Adrenal gland (tissue), 12 donors: ENCODE measurements around the gene SEMA5A. TPM values are rescaled to one million over a fixed set of nuclear protein-coding genes. Genes with fewer than 3 reads are reported as not detected.

Experiments
- DNase-seq, 7 donors: peaks; one replicate each; pipeline ENCODE4 v3.0.0-alpha.2; 2019 to 2020
- H3K27ac ChIP-seq, 5 donors: fragments of 200-600 bp; sonication (generic) in 4 of 5; 1 replicate in 3 of 5; 2 replicates in 2 of 5; pipeline versions ENCODE4 v1.5.1 to v1.8.0; 2016 to 2020; ENCODE audit warnings: mild to moderate bottlenecking in 1 of 5
- H3K27me3 ChIP-seq: fragments of 200-600 bp; 2 replicates; pipeline ENCODE4 v1.8.0; 2021
- H3K36me3 ChIP-seq, 2 donors: fragments of 200-600 bp; replicated peaks in 1 of 2; 1 replicate in 1 of 2; 2 replicates in 1 of 2; pipeline versions ENCODE4 v1.5.1 to v1.8.0; 2018 to 2022
- H3K4me1 ChIP-seq, 2 donors: fragments of 200-600 bp; replicated peaks in 1 of 2; 1 replicate in 1 of 2; 2 replicates in 1 of 2; pipeline versions ENCODE4 v1.5.1 to v1.8.0; 2018 to 2021
- H3K4me3 ChIP-seq, 4 donors: fragments of 200-600 bp; sonication (generic) in 3 of 4; one replicate each; pipeline ENCODE4 v1.5.1; 2016 to 2018
- H3K9me3 ChIP-seq, 3 donors: fragments of 200-600 bp; sonication (generic) in 1 of 3; replicated peaks in 1 of 3; 1 replicate in 2 of 3; 2 replicates in 1 of 3; pipeline versions ENCODE4 v1.5.1 to v1.8.0; 2016 to 2021
- CTCF ChIP-seq, 6 experiments: fragments of 450-650 bp in 4 of 6; fragments of 200-600 bp in 2 of 6; sonication (generic) in 1 of 6; IDR thresholded peaks; 1 replicate in 5 of 6; 2 replicates in 1 of 6; pipeline versions ENCODE4 v1.5.1 to v1.8.0; 2016 to 2021; ENCODE audit warnings: antibody characterized with exemption in 6 of 6, mild to moderate bottlenecking in 2 of 6, moderate library complexity in 1 of 6
- POLR2A ChIP-seq, 2 donors: fragments of 450-650 bp; IDR thresholded peaks; one replicate each; pipeline ENCODE4 v1.6.1; 2017; ENCODE audit warnings: antibody characterized with exemption in 2 of 2, mild to moderate bottlenecking in 2 of 2, moderate library complexity in 1 of 2
- WGBS, 4 donors: extraction: QIAGEN DNeasy Blood & Tissue Kit in 2 of 4; methylation state at CpG; one replicate each; pipeline versions ENCODE4 v1.1.5 to v1.1.7; 2013 to 2017; 5-methylcytosine and 5-hydroxymethylcytosine counted together
- intact Hi-C, 2 donors: fragments of 100-400 bp; cut with DNase I; formaldehyde crosslinking; loops; one replicate each; pipeline versions ENCODE4 v1.14.1 to v1.15.0; 2022 to 2023
- polyA plus RNA-seq, 3 donors: library from polyadenylated mRNA; stranded (reverse); fragments of 200-250 nt in 2 of 3; fragments of 350-450 nt in 1 of 3; fragmentation: Illumina TruSeq in 1 of 3; extraction: RNeasy Lipid Tissue Mini Kit (QIAGEN cat#74804) in 1 of 3; gene quantifications; one replicate each; pipeline ENCODE4 v1.2.3, GENCODE V29; 2013 to 2014
- total RNA-seq, 9 donors: library from RNA; depleted of rRNA in 4 of 9; stranded (reverse); fragments of >200 nt in 4 of 9; fragments of 120-200 nt in 1 of 9; fragmentation: NEBNext Ultra II Directional in 1 of 9; extraction: Animal tissue kit (Norgen Biotek cat#: 25700) in 1 of 9; gene quantifications; one replicate each; pipeline versions ENCODE4 v1.1.0 to v1.2.4, GENCODE V29; 2013 to 2023
- donor health status: healthy with polysubstance abuse.
- donor health status: Bipolar disorder and iron deficiency.
- donor health status: DM: yes; HTN: yes; CAD: no.
- donor health status: DM: no; HTN: no; CAD: no.
- donor health status: DM: no; HTN: no; CAD: no.
- donor health status: DM: yes; HTN: yes; CAD: no.

Gene SEMA5A
- total and polyA plus RNA-seq, 12 donors = 0.40 to 6.0 (median 2.6) TPM

DNA sequence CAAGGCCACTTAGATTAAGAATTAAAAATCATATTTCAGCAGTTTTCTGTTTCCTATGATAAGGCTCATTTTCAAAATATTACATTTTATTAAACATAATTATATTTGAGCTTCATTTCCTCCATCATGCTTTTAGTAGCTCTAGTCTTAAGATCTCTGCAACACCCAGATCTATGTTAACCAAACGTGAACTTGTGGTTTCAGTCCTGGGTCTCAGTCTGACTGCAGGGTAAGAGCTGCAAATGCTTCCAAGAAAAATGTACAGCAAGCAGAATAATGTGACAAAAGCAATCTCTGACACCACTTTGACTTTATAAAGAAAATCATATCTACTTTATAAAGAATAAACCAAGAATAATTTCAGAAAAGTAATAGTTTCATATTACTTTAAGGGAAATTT is 512.4 kb downstream of the SEMA5A start:
- Histone ChIP-seq H3K27ac (no peak overlapping the region), H3K27me3 (no peaks in the 10 kb centered on the region), H3K9me3 (no peaks in the 10 kb centered on the region), H3K36me3 (no peaks in the 10 kb centered on the region), H3K4me1 (no peaks in the 10 kb centered on the region), H3K4me3 (no peak overlapping the region)
- 48 to 68% (median 56%) methylated on average over 1 of the region's 1 CpG for WGBS, 4 donors
- DNase-seq = no peak
- TF ChIP-seq POLR2A (IDR thresholded peaks at IDR 0.05) = no peak
- TF ChIP-seq CTCF (IDR thresholded peaks at IDR 0.05) = no peak
- intact Hi-C loops = no loop called here

GRCh38 chr5:9025942-9026341 is 519.9 kb downstream of the SEMA5A start:
- intact Hi-C loops = no loop called here
- no peak for DNase-seq
- H3K27ac ChIP-seq = no peak overlapping the region
- H3K36me3 ChIP-seq = no peaks in the 10 kb centered on the region
- no peaks in the 10 kb centered on the region for H3K9me3 ChIP-seq
- TF ChIP-seq CTCF (IDR thresholded peaks at IDR 0.05) (no peak), POLR2A (IDR thresholded peaks at IDR 0.05) (no peak)
- no peaks in the 10 kb centered on the region for H3K27me3 ChIP-seq
- no peaks in the 10 kb centered on the region for H3K4me1 ChIP-seq
- no peak overlapping the region for H3K4me3 ChIP-seq

- Histone ChIP-seq H3K36me3 (no peaks in the 10 kb centered on the region), H3K27ac (no peak overlapping the region), H3K4me3 (no peak overlapping the region), H3K9me3 (no peaks in the 10 kb centered on the region), H3K27me3 (no peaks in the 10 kb centered on the region), H3K4me1 (no peaks in the 10 kb centered on the region)
- TF ChIP-seq CTCF (IDR thresholded peaks at IDR 0.05) (no peak), POLR2A (IDR thresholded peaks at IDR 0.05) (no peak)
- no peak for DNase-seq
- intact Hi-C loops = no loop called here
- 58 to 69% (median 63%) methylated on average over 1 of the region's 1 CpG for whole genome bisulfite sequencing, 4 donors
Observed at GRCh38 chr5:9020996-9021395, 524.9 kb downstream of the SEMA5A start.

DNA sequence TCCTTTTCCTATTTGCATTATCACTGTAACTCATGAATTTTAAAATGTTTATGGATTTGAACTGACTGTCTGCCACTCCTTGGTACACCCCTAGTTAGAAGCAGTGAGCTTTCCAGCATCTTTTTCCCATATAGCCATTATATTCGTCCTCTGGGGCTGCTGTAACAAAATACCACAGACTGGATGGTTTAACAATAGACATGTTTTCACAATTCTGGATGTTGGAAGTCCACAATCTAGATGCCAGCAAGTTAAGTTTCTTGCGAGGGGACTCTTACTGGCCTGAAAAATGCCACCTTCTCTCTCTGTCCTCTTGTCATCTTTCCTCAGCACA is 530.0 kb downstream of the SEMA5A start:
- H3K4me3 ChIP-seq = no peak overlapping the region
- H3K36me3 ChIP-seq = no peaks in the 10 kb centered on the region
- H3K27me3 ChIP-seq = no peaks in the 10 kb centered on the region
- H3K4me1 ChIP-seq = no peaks in the 10 kb centered on the region
- no peak overlapping the region for H3K27ac ChIP-seq
- 34 to 39% (median 36%) methylated on average over 2 of the region's 2 CpGs for WGBS, 4 donors
- TF ChIP-seq POLR2A (IDR thresholded peaks at IDR 0.05) (no peak), CTCF (IDR thresholded peaks at IDR 0.05) (no peak)
- H3K9me3 ChIP-seq = no peaks in the 10 kb centered on the region
- DNase-seq = no peak
- intact Hi-C loops = no loop called here
